PC-9 (cell line): ENCODE results near the gene TNIP3. TPM values are rescaled to one million over a fixed set of nuclear protein-coding genes. Genes with fewer than 3 reads are reported as not detected.

Experiments used
- BruUV-seq: library from RNA; stranded (reverse); fragments of 400-500 nt; replicated peaks from 2 replicates; lab custom pipeline; 2021; lab: Mats Ljungman, UMichigan
- CTCF ChIA-PET: fragments of 300-600 bp; sonication (Branson Sonifier 250); formaldehyde crosslinking; loops from one replicate; lab custom pipeline; 2022; ENCODE audit warnings: antibody characterized with exemption; lab: Charles Lee
- POLR2A ChIA-PET: fragments of 300-600 bp; sonication (Branson Sonifier 250); formaldehyde crosslinking; loops from one replicate; lab custom pipeline; 2022; ENCODE audit warnings: antibody characterized with exemption; ENCODE audit not compliant: unreplicated experiment; lab: Charles Lee
- DNase-seq, 2 experiments: peaks; one replicate each; pipeline versions ENCODE4 v3.0.0 to v3.0.0-alpha.2; 2015 to 2022; ENCODE audit warnings: mixed read lengths in 1 of 2
- H2AFZ ChIP-seq: fragments of 200-600 bp; sonication (generic); 2 replicates; pipeline ENCODE4 v1.8.1; 2017; ENCODE audit warnings: antibody characterized with exemption
- H3F3A ChIP-seq: fragments of 200-600 bp; sonication (generic); 2 replicates; pipeline ENCODE4 v1.8.1; 2017; ENCODE audit warnings: antibody characterized with exemption, mild to moderate bottlenecking, low read depth; ENCODE audit not compliant: insufficient read depth
- H3K27ac ChIP-seq: fragments of 200-600 bp; sonication (generic); 2 replicates; pipeline ENCODE4 v1.6.1; 2016; ENCODE audit warnings: mixed run types
- H3K27me3 ChIP-seq: fragments of 200-600 bp; sonication (generic); 2 replicates; pipeline ENCODE4 v1.6.1; 2016; ENCODE audit warnings: low read depth, mixed run types; ENCODE audit not compliant: insufficient read depth
- H3K36me3 ChIP-seq: fragments of 200-600 bp; sonication (generic); 2 replicates; pipeline ENCODE4 v1.6.1; 2016; ENCODE audit warnings: low read depth, mixed run types
- H3K4me1 ChIP-seq: fragments of 200-600 bp; sonication (generic); replicated peaks from 2 replicates; pipeline ENCODE4 v1.6.1; 2016; ENCODE audit warnings: mixed run types; ENCODE audit not compliant: insufficient read depth
- H3K4me2 ChIP-seq: fragments of 200-600 bp; sonication (generic); 2 replicates; pipeline ENCODE4 v1.6.1; 2017; ENCODE audit warnings: mixed run types
- H3K4me3 ChIP-seq: fragments of 200-600 bp; sonication (generic); 2 replicates; pipeline ENCODE4 v1.6.1; 2016; ENCODE audit warnings: mixed run types
- H3K79me2 ChIP-seq: fragments of 200-600 bp; sonication (generic); 2 replicates; pipeline ENCODE4 v1.6.1; 2017; ENCODE audit warnings: low read depth, mixed run types
- H3K9me2 ChIP-seq: fragments of 200-600 bp; sonication (generic); 2 replicates; pipeline ENCODE4 v1.8.1; 2017; ENCODE audit warnings: mild to moderate bottlenecking; ENCODE audit not compliant: insufficient read depth
- H3K9me3 ChIP-seq: fragments of 200-600 bp; sonication (generic); 2 replicates; pipeline ENCODE4 v1.8.1; 2016; ENCODE audit warnings: low read depth; ENCODE audit not compliant: insufficient read depth
- H4K20me1 ChIP-seq: fragments of 200-600 bp; sonication (generic); 2 replicates; pipeline ENCODE4 v1.8.1; 2017; ENCODE audit not compliant: insufficient read depth
- CTCF ChIP-seq: fragments of 200-600 bp; sonication (generic); conservative IDR thresholded peaks from 2 replicates; pipeline ENCODE4 v1.6.1; 2017; ENCODE audit warnings: mixed run types, antibody characterized with exemption, mild to moderate bottlenecking, moderate library complexity
- EZH2 ChIP-seq: fragments of 200-600 bp; sonication (generic); IDR thresholded peaks from 2 replicates; pipeline ENCODE4 v1.8.0; 2017; ENCODE audit warnings: antibody characterized with exemption, low read depth
- intact Hi-C: fragments of 100-400 bp; cut with micrococcal nuclease; formaldehyde crosslinking; loops from one replicate; pipeline ENCODE4 v1.10.0; 2022; ENCODE audit not compliant: unreplicated experiment
- total RNA-seq: library from RNA; stranded (reverse); gene quantifications from 2 replicates; pipeline ENCODE4 v1.2.3, GENCODE V29; 2021

TNIP3 gene
- total RNA-seq, 1 experiment from 2014 or later: 1.2 TPM

- no peaks in the 10 kb centered on the region for H3F3A ChIP-seq
- no peaks in the 10 kb centered on the region for H4K20me1 ChIP-seq
- H3K4me3 ChIP-seq: peak overlapping the region; percentile 1; the same call in 1 of the 2 replicates
- H3K9me2 ChIP-seq: no peaks in the 10 kb centered on the region
- peaks cover 6% of the 10 kb centered on the region; the same call in 1 of the 2 replicates for H3K4me1 ChIP-seq
- no peaks in the 10 kb centered on the region for H3K79me2 ChIP-seq
- intact Hi-C loops: no loop called here
- H2AFZ ChIP-seq: peak overlapping the region; percentile 62
- ChIA-PET POLR2A (no interaction called here), CTCF (no interaction called here)
- H3K4me2 ChIP-seq: peak overlapping the region; percentile 53
- no peak overlapping the region for H3K27ac ChIP-seq
- TF ChIP-seq EZH2 (no peak), CTCF (no peak)
- BruUV-seq: no TSS peak
- H3K36me3 ChIP-seq: no peaks in the 10 kb centered on the region
- H3K9me3 ChIP-seq: no peaks in the 10 kb centered on the region; the same call in 1 of the 2 replicates
- H3K27me3 ChIP-seq: no peaks in the 10 kb centered on the region
- no peak for DNase-seq
Observed at GRCh38 chr4:121182296-121182695, 18.2 kb upstream of the TNIP3 start.

- Histone ChIP-seq H3K36me3 (no peaks in the 10 kb centered on the region), H3F3A (no peaks in the 10 kb centered on the region), H3K9me2 (no peaks in the 10 kb centered on the region), H3K79me2 (no peaks in the 10 kb centered on the region), H3K27ac (no peak overlapping the region), H4K20me1 (no peaks in the 10 kb centered on the region), H3K4me2 (no peak overlapping the region), H3K4me3 (no peak overlapping the region), H2AFZ (0 out of 2 replicates have a peak overlapping the region, but pooled peaks have one; percentile 6), H3K4me1 (peaks cover 6% of the 10 kb centered on the region; the same call in 1 of the 2 replicates), H3K9me3 (no peaks in the 10 kb centered on the region; the same call in 1 of the 2 replicates), H3K27me3 (no peaks in the 10 kb centered on the region)
- intact Hi-C loops: no loop called here
- no peak for TF ChIP-seq EZH2
- TF ChIP-seq CTCF: no peak
- no peak for DNase-seq
- POLR2A ChIA-PET: no interaction called here
- BruUV-seq: no TSS peak
- CTCF ChIA-PET: no interaction called here
Observed at GRCh38 chr4:121181493-121181892, 17.4 kb upstream of the TNIP3 start.

GRCh38 chr4:121180558-121180957 is 16.4 kb upstream of the TNIP3 start:
- H2AFZ ChIP-seq: no peak overlapping the region
- peaks cover 6% of the 10 kb centered on the region; the same call in 1 of the 2 replicates for H3K4me1 ChIP-seq
- intact Hi-C loops: no loop called here
- no peaks in the 10 kb centered on the region for H4K20me1 ChIP-seq
- no TSS peak for BruUV-seq
- no peaks in the 10 kb centered on the region for H3K27me3 ChIP-seq
- ChIA-PET POLR2A (no interaction called here), CTCF (no interaction called here)
- no peak overlapping the region for H3K4me2 ChIP-seq
- H3F3A ChIP-seq: no peaks in the 10 kb centered on the region
- DNase-seq: no peak
- H3K27ac ChIP-seq: no peak overlapping the region
- no peak for TF ChIP-seq EZH2
- no peak for TF ChIP-seq CTCF
- no peaks in the 10 kb centered on the region; the same call in 1 of the 2 replicates for H3K9me3 ChIP-seq
- H3K4me3 ChIP-seq: no peak overlapping the region
- H3K79me2 ChIP-seq: no peaks in the 10 kb centered on the region
- no peaks in the 10 kb centered on the region for H3K36me3 ChIP-seq
- no peaks in the 10 kb centered on the region for H3K9me2 ChIP-seq
